Measurements from ENCODE around the gene OSGEP.

Gene OSGEP

DNA sequence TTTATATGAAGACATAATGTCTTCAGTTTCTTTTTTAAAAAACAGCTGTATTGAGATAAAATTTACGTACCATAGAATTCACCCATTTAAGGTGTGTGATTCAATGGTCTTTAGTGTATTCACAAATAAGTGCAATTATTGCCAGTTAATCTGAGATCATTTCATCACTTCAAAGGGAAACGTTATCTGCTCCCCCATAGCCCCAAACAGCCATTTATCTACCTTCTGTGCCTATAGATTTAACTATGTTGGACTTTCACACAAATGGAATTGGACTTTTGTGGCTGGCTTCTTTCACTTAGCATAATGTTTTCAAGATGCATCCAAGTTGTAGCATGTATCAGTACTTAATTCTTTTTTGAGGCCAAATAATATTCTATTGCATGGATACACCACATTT, 24.3 kb upstream of the OSGEP start:
- H3K4me2 ChIP-seq (ENCODE audit: low read length) = no peak overlapping the region
- no peaks in the 10 kb centered on the region for H3K9me2 ChIP-seq (replicated peaks; ENCODE audit: control insufficient read depth, low read length)
- peaks cover 58% of the 10 kb centered on the region for H3K36me3 ChIP-seq (ENCODE audit: control insufficient read depth, low read length)
- no peaks in the 10 kb centered on the region for H3K9me3 ChIP-seq (ENCODE audit: control insufficient read depth, insufficient read depth, low read length)
- peaks cover 34% of the 10 kb centered on the region for H3F3A ChIP-seq (ENCODE audit: control insufficient read depth, insufficient read depth)
- H4K20me1 ChIP-seq (ENCODE audit: control insufficient read depth, insufficient read depth, low read depth, low read length) = peaks cover 10% of the 10 kb centered on the region
- H3K4me1 ChIP-seq (ENCODE audit: control insufficient read depth, low read length) = peaks cover 30% of the 10 kb centered on the region
- no peak overlapping the region for H3K27ac ChIP-seq (ENCODE audit: low read depth, low read length)
- peaks cover 10% of the 10 kb centered on the region for H3K79me2 ChIP-seq (ENCODE audit: control insufficient read depth, low read length)
- no peak overlapping the region for H3K4me3 ChIP-seq (ENCODE audit: low read length)
- TF ChIP-seq EZH2phosphoT487 (IDR thresholded peaks at IDR 0.05; ENCODE audit: borderline replicate concordance, low read length) (no peak), CTCF (IDR thresholded peaks at IDR 0.05; ENCODE audit: low read depth, low read length, poor library complexity, severe bottlenecking) (no peak)
- H3K27me3 ChIP-seq (ENCODE audit: control insufficient read depth, low read length) = no peaks in the 10 kb centered on the region

GRCh38 chr14:20477211-20477876, 22.7 kb upstream of the OSGEP start:
- Histone ChIP-seq H3K4me3 (ENCODE audit: low read length) (peak overlapping the region; percentile 18; the same call in 1 of the 2 replicates), H3K36me3 (ENCODE audit: control insufficient read depth, low read length) (peaks cover 74% of the 10 kb centered on the region), H3K4me1 (ENCODE audit: control insufficient read depth, low read length) (peaks cover 31% of the 10 kb centered on the region), H3K27me3 (ENCODE audit: control insufficient read depth, low read length) (no peaks in the 10 kb centered on the region), H3F3A (ENCODE audit: control insufficient read depth, insufficient read depth) (peaks cover 34% of the 10 kb centered on the region), H3K9me2 (replicated peaks; ENCODE audit: control insufficient read depth, low read length) (no peaks in the 10 kb centered on the region), H3K4me2 (ENCODE audit: low read length) (peak overlapping the region; percentile 49), H3K79me2 (ENCODE audit: control insufficient read depth, low read length) (peaks cover 24% of the 10 kb centered on the region), H3K27ac (ENCODE audit: low read depth, low read length) (peak overlapping the region; percentile 50), H4K20me1 (ENCODE audit: control insufficient read depth, insufficient read depth, low read depth, low read length) (peaks cover 12% of the 10 kb centered on the region), H3K9me3 (ENCODE audit: control insufficient read depth, insufficient read depth, low read length) (no peaks in the 10 kb centered on the region)
- TF ChIP-seq EZH2phosphoT487 (IDR thresholded peaks at IDR 0.05; ENCODE audit: borderline replicate concordance, low read length) = no peak
- TF ChIP-seq CTCF (IDR thresholded peaks at IDR 0.05; ENCODE audit: low read depth, low read length, poor library complexity, severe bottlenecking) = no peak

- H3K4me2 ChIP-seq (ENCODE audit: low read length) = peak overlapping the region; percentile 49
- peaks cover 30% of the 10 kb centered on the region for H3K79me2 ChIP-seq (ENCODE audit: control insufficient read depth, low read length)
- H3K9me2 ChIP-seq (replicated peaks; ENCODE audit: control insufficient read depth, low read length) = no peaks in the 10 kb centered on the region
- peaks cover 18% of the 10 kb centered on the region for H4K20me1 ChIP-seq (ENCODE audit: control insufficient read depth, insufficient read depth, low read depth, low read length)
- H3K4me1 ChIP-seq (ENCODE audit: control insufficient read depth, low read length) = peaks cover 36% of the 10 kb centered on the region
- H3K27ac ChIP-seq (ENCODE audit: low read depth, low read length) = peak overlapping the region; percentile 50
- no peak for TF ChIP-seq EZH2phosphoT487 (IDR thresholded peaks at IDR 0.05; ENCODE audit: borderline replicate concordance, low read length)
- no peaks in the 10 kb centered on the region for H3K27me3 ChIP-seq (ENCODE audit: control insufficient read depth, low read length)
- H3K36me3 ChIP-seq (ENCODE audit: control insufficient read depth, low read length) = peaks cover 80% of the 10 kb centered on the region
- no peaks in the 10 kb centered on the region for H3K9me3 ChIP-seq (ENCODE audit: control insufficient read depth, insufficient read depth, low read length)
- H3F3A ChIP-seq (ENCODE audit: control insufficient read depth, insufficient read depth) = peaks cover 34% of the 10 kb centered on the region
- H3K4me3 ChIP-seq (ENCODE audit: low read length) = peak overlapping the region; percentile 18; the same call in 1 of the 2 replicates
Observed at GRCh38 chr14:20476776-20477175, 22.2 kb upstream of the OSGEP start.

DNA sequence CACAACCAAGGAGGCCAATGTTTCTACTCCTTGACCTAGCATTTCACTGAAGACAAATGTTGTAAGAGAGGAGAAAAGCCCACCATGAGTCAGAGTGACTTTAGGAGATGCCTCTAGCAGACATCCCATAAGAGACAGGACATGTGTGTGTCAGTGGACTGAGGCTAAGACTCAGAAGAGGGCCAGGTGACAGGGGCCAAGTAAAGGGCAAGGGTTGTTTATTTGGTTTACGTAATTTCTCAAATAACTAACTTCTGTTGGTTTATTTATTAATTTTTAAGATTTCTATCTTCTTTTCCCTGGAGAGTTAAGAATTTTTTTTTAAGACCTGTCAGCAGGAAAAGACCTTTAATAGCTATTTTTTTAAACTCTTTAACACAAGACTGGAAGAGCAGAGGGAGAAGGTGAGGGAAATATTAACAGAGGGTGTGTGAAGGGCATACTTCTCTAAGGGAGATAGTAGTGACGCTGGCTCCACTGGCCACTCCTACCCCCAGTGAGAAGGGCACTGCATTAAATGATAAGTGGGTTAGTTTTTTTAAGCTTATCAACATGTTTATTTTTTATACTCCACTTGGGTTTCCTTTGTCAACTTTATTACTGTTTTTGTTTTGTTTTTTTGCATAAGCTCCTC, 18.0 kb upstream of the OSGEP start:
- Histone ChIP-seq H3K4me1 (ENCODE audit: control insufficient read depth, low read length) (peaks cover 48% of the 10 kb centered on the region), H3K27me3 (ENCODE audit: control insufficient read depth, low read length) (no peaks in the 10 kb centered on the region), H3K4me2 (ENCODE audit: low read length) (peak overlapping the region; percentile 86; the same call in 1 of the 2 replicates), H3K36me3 (ENCODE audit: control insufficient read depth, low read length) (peaks cover 79% of the 10 kb centered on the region), H3K79me2 (ENCODE audit: control insufficient read depth, low read length) (peaks cover 58% of the 10 kb centered on the region), H3K27ac (ENCODE audit: low read depth, low read length) (no peak overlapping the region), H3K9me2 (replicated peaks; ENCODE audit: control insufficient read depth, low read length) (no peaks in the 10 kb centered on the region), H3K4me3 (ENCODE audit: low read length) (no peak overlapping the region), H3K9me3 (ENCODE audit: control insufficient read depth, insufficient read depth, low read length) (no peaks in the 10 kb centered on the region), H4K20me1 (ENCODE audit: control insufficient read depth, insufficient read depth, low read depth, low read length) (peaks cover 26% of the 10 kb centered on the region), H3F3A (ENCODE audit: control insufficient read depth, insufficient read depth) (peaks cover 14% of the 10 kb centered on the region)
- no peak for TF ChIP-seq CTCF (IDR thresholded peaks at IDR 0.05; ENCODE audit: low read depth, low read length, poor library complexity, severe bottlenecking)
- no peak for TF ChIP-seq EZH2phosphoT487 (IDR thresholded peaks at IDR 0.05; ENCODE audit: borderline replicate concordance, low read length)

Data from DOHH2 (cell line).